Thyroid gland (tissue), 4 donors: Measurements from ENCODE around the gene NTN5.

Experiments
- POLR2A ChIP-seq, 2 donors: fragments of 450-650 bp; IDR thresholded peaks; one replicate each; pipeline ENCODE4 v1.6.1; 2017; ENCODE audit warnings: antibody characterized with exemption in 2 of 2, mild to moderate bottlenecking in 2 of 2, moderate library complexity in 1 of 2
- TF ChIP-seq, protein P1 (sequence below), 6 experiments: fragments of 200-600 bp in 3 of 6; fragments of 450-650 bp in 3 of 6; sonication (generic) in 3 of 6; IDR thresholded peaks; one replicate each; pipeline ENCODE4 v1.5.1; 2016 to 2019; ENCODE audit warnings: antibody characterized with exemption in 6 of 6, mild to moderate bottlenecking in 2 of 6, inconsistent platforms in 1 of 6, moderate library complexity in 1 of 6

DNA sequence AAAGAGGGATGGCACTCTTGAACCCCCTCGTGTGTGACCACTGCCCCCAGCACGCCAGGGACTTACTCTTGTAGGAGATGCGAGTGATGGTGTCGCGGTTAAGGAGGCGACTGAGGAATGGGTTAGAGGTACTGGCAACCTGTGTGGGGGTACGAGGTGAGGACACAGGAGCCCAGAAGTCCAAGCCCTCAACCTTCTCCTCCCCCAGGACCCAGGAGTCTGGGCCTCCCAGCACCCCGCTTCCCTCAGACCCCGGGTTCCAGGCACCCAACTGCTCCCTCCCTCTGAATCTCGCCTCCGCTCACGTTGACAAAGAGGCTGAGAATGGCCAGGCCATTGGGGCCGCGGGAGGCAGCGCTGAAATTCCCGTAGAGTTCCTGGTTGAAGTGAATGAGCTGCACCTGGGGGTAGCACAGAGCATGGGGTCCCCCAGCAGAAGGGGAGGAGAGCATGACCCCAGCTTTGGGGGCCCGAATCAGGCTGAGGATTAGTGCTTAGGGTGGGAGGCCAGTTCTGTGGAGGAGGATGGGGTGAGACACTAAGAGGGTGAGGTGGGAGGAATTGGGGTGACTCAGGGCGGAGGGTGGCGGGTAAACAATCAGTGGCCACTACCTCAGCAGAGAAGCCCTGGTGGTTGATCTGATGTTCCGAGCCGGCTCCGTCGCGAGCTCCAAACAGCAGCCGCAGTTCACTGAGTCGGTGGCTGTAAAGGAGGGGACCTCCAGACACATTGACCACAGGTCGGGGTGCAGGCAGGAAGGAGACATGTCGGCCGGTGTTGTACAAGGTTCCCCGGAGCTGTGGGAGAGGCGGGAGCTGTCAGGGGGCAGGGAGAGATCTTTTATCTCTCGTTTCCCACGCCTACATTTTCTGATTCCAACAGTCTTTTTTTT is 33.1 kb downstream of the NTN5 start:
- TF ChIP-seq, protein P1, sequence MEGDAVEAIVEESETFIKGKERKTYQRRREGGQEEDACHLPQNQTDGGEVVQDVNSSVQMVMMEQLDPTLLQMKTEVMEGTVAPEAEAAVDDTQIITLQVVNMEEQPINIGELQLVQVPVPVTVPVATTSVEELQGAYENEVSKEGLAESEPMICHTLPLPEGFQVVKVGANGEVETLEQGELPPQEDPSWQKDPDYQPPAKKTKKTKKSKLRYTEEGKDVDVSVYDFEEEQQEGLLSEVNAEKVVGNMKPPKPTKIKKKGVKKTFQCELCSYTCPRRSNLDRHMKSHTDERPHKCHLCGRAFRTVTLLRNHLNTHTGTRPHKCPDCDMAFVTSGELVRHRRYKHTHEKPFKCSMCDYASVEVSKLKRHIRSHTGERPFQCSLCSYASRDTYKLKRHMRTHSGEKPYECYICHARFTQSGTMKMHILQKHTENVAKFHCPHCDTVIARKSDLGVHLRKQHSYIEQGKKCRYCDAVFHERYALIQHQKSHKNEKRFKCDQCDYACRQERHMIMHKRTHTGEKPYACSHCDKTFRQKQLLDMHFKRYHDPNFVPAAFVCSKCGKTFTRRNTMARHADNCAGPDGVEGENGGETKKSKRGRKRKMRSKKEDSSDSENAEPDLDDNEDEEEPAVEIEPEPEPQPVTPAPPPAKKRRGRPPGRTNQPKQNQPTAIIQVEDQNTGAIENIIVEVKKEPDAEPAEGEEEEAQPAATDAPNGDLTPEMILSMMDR (IDR thresholded peaks at IDR 0.05): no peak
- no peak for TF ChIP-seq POLR2A (IDR thresholded peaks at IDR 0.05)
